ENCODE results near the gene OR6C68.

DNA sequence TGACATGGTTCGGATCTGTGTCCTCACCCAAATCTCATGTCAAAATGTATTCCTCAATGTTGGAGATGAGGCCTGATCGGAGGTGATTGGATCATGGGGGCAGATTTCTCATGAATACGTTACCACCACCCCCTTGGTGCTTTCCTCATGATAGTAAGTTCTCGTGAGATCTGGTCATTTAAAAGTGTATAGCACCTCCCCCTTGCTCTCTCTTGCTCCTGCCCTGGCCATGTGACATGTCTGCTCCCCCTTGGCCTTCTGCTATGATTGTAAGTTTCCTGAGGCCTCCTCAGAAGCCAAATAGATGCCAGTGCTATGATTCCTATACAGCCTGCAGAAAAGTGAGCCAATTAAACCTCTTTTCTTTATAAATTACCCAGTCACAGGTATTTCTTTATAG, 7.1 kb downstream of the OR6C68 start:
- no peak for TF ChIP-seq GATA2 (IDR thresholded peaks at IDR 0.05; ENCODE audit: low read depth, low read length)
- TF ChIP-seq GATA3 (IDR thresholded peaks at IDR 0.05; ENCODE audit: low read depth, low read length): no peak
